ENCODE results near the gene BICC1.

Gene BICC1

DNA sequence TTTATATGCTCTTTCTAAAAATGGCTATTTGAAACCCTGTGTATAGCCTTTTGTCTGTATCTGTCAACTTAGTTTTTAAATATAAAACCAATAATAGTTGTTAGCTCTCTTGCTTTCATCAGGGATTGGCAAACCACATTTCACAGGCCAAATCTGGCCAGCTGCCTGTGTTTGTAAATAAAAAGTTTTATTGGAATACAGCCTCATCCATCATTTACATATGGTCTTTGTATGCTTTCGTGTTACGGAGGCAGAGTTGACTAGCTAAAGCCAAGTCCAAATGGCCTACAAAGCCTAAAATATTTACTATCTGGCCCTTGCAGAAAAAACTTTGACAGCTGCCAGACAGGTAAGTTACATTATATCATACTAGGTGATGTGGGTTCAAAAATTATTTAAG is 235.0 kb downstream of the BICC1 start:
- no peaks in the 10 kb centered on the region for H3K36me3 ChIP-seq
- no peaks in the 10 kb centered on the region for H3K27me3 ChIP-seq
- no peaks in the 10 kb centered on the region for H3K4me1 ChIP-seq (ENCODE audit: control insufficient read depth in 1 of 2, insufficient read depth in 1 of 2, low read depth in 1 of 2, low read length in 1 of 2)
- no peak overlapping the region for H3K27ac ChIP-seq
- no peak overlapping the region for H3K4me3 ChIP-seq (ENCODE audit: low read depth in 1 of 2, low read length in 1 of 2)
- no peaks in the 10 kb centered on the region for H3K9me3 ChIP-seq
- TF ChIP-seq, protein P1, sequence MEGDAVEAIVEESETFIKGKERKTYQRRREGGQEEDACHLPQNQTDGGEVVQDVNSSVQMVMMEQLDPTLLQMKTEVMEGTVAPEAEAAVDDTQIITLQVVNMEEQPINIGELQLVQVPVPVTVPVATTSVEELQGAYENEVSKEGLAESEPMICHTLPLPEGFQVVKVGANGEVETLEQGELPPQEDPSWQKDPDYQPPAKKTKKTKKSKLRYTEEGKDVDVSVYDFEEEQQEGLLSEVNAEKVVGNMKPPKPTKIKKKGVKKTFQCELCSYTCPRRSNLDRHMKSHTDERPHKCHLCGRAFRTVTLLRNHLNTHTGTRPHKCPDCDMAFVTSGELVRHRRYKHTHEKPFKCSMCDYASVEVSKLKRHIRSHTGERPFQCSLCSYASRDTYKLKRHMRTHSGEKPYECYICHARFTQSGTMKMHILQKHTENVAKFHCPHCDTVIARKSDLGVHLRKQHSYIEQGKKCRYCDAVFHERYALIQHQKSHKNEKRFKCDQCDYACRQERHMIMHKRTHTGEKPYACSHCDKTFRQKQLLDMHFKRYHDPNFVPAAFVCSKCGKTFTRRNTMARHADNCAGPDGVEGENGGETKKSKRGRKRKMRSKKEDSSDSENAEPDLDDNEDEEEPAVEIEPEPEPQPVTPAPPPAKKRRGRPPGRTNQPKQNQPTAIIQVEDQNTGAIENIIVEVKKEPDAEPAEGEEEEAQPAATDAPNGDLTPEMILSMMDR (IDR thresholded peaks at IDR 0.05): no peak

DNA sequence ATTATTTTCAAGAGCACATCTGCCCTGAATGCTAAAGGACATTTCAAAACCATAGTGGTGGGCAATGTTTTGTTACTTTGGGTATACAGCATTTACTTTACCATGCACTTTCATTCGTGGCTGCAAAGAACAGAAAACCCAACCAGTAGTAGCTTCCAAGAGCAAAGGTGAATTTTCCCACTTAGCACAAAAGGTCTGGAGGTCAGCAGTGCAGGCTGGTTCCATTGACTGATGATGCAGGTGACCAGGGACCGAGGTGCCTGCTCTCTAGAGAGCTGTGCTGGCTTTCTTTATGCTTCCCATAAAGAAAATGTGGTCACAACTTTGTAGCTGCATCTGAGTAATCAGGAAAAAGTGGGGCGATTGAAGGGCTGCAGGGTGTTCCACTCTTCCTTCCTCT is 240.0 kb downstream of the BICC1 start:
- no peak overlapping the region for H3K4me3 ChIP-seq (ENCODE audit: low read depth in 1 of 2, low read length in 1 of 2)
- H3K27ac ChIP-seq: no peak overlapping the region
- H3K36me3 ChIP-seq: no peaks in the 10 kb centered on the region
- no peaks in the 10 kb centered on the region for H3K9me3 ChIP-seq
- H3K4me1 ChIP-seq (ENCODE audit: control insufficient read depth in 1 of 2, insufficient read depth in 1 of 2, low read depth in 1 of 2, low read length in 1 of 2): no peaks in the 10 kb centered on the region
- TF ChIP-seq, protein P1 (IDR thresholded peaks at IDR 0.05): no peak
- no peaks in the 10 kb centered on the region for H3K27me3 ChIP-seq

DNA sequence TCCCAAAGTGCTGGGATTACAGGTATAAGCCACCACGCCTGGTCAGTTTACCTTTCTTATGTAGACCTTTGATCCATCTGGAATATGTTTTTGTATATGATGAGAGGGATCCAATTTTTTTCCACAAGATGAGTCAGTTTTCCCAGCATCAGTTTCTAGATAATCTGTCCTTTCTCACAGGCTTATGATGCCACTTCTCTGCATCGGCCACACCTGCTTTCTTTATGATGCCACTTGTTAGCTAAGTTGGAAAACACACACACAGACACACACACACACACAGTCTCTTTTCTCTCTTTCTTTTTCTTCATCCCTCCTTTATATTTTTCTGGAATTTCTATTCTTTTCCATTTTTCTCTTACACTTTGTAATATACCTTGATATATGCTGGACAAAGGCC is 240.8 kb downstream of the BICC1 start:
- TF ChIP-seq, protein P1 (IDR thresholded peaks at IDR 0.05): no peak
- Histone ChIP-seq H3K4me3 (ENCODE audit: low read depth in 1 of 2, low read length in 1 of 2) (no peak overlapping the region), H3K4me1 (ENCODE audit: control insufficient read depth in 1 of 2, insufficient read depth in 1 of 2, low read depth in 1 of 2, low read length in 1 of 2) (no peaks in the 10 kb centered on the region)

DNA sequence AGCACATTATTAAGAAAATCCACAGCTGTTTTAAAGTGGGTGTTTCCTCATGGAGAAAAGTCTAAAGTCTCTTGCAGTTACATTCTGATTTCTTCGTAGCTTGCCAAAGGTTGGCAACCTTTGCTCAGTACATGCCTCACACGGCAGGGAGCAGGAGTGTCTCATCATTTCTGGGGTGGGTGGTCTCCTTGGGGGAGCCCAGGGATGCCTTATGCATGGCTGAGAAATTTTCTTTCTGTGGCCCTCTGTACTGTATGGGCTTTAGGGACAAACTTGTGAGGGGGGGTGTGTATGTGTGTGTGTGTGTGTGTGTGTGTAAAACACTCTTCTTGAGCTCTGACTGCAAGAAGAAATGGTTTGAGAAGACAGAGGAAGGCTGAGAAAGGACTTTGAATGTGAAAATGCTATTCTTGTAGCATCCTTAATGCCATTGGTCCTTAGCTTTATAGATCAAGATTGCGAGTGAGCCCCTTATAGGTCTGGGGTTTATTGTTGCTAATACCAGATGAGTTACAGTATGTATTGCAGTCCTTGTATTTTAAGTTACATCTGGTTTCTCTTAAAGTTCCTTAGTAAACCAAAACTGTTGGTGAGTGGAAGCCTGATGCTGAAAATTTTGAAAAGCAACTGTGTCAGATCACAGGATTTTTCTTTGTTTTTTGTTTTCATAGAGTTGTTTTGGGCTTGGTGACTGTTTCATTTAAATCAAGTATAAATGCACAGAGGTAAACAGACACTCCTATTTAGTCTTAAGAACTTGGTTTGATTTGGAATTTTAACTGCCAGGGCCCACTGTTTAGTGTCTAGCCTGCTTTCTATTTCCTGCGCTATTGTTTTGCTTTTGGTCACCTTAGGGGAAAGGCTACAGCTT is 242.0 kb downstream of the BICC1 start:
- Histone ChIP-seq H3K36me3 (no peaks in the 10 kb centered on the region), H3K27ac (no peak overlapping the region), H3K4me3 (ENCODE audit: low read depth in 1 of 2, low read length in 1 of 2) (no peak overlapping the region), H3K27me3 (no peaks in the 10 kb centered on the region), H3K9me3 (no peaks in the 10 kb centered on the region), H3K4me1 (ENCODE audit: control insufficient read depth in 1 of 2, insufficient read depth in 1 of 2, low read depth in 1 of 2, low read length in 1 of 2) (no peaks in the 10 kb centered on the region)
- TF ChIP-seq, protein P1 (IDR thresholded peaks at IDR 0.05): no peak

More for the DNA sequence above, 240.8 kb downstream of the BICC1 start:
- H3K27me3 ChIP-seq: no peaks in the 10 kb centered on the region
- no peaks in the 10 kb centered on the region for H3K36me3 ChIP-seq
- H3K27ac ChIP-seq: no peak overlapping the region
- no peaks in the 10 kb centered on the region for H3K9me3 ChIP-seq

DNA sequence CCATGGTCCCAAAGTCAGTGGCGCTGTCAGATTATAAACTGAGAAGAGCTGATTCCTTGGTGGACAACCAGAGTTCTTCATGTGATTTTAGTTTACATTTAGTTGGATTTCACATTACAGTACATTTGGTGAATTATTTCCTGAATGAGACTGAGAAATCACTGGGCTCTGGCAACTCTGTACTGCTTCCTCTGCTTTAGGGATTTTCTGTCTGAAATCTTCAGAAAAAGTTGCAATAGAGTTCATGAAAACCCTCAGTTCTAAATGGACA is 242.6 kb downstream of the BICC1 start:
- H3K27ac ChIP-seq: no peak overlapping the region
- H3K9me3 ChIP-seq: no peaks in the 10 kb centered on the region
- no peak overlapping the region for H3K4me3 ChIP-seq (ENCODE audit: low read depth in 1 of 2, low read length in 1 of 2)
- TF ChIP-seq, protein P1 (IDR thresholded peaks at IDR 0.05): no peak
- H3K27me3 ChIP-seq: no peaks in the 10 kb centered on the region
- H3K4me1 ChIP-seq (ENCODE audit: control insufficient read depth in 1 of 2, insufficient read depth in 1 of 2, low read depth in 1 of 2, low read length in 1 of 2): no peaks in the 10 kb centered on the region
- H3K36me3 ChIP-seq: no peaks in the 10 kb centered on the region

All from neutrophil (primary cell).